Measurements from ENCODE around the gene SLC29A1. TPM values are rescaled to one million over a fixed set of nuclear protein-coding genes. Genes with fewer than 3 reads are reported as not detected.
A peak's percentile ranks its signal among the peaks of the same experiment; 100 is the strongest.

Gene SLC29A1
- total RNA-seq, 5 donors from 2014 or later (not counting 1 experiment from before 2014, with no cell fraction given), result 1.3 to 8.0 (median 3.4) TPM

DNA sequence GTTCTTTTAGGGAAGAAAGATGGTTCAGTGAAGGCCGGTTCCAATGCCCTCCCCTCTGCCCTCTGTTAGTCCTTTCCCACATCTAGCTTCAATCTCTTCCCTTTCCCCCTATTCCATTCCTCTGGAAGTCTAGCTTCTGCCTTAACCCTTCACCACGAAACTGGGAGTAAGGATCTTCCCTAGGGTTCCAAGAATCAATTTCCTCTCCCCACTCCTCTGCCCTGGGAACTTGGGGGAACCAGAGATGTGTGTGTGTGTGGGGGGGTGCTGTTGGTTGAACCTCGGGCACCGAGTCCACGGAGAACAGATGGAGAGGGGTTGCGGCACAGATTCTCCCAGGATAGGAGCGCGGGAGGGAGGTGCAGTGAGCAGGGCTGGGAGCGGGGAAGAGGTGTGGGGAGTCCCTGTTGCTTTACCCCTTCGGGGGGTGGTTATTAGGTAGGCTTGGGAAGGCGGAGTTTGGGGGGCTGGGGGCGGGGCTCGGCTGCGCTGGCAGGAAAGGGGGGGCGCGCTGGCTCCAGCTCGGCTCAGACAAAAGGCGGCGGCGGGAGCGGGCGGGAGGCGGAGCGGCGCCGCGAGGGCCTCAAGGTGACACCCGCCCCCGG, 46.6 kb downstream of the SLC29A1 start, which contains the start of gene TMEM151B:
TMEM151B (plus strand) TSS at position 530 of the 605 bp plus-strand sequence. CDS start 293 bp downstream, outside the sequence.
- CTCF ChIA-PET, result interaction anchor here (0.9 to 2.0 kb wide), 5 partner anchors 35 to 120 kb away, joined by 3 to 11 read pairs (median 4); no protein-coding TSS in a partner anchor
- peak within 1 kb of the TSS in 1 of 2 donors; percentile 57 for H3K27ac Mint-ChIP-seq
- peak within 1 kb of the TSS; percentile 60 to 74 (median 67) for H3K4me3 Mint-ChIP-seq
- WGBS (ENCODE audit: insufficient coverage), result 43% methylated on average over 9 of the region's 29 CpGs
- H3K4me1 ChIP-seq (ENCODE audit: control insufficient read depth in 1 of 2, extremely low read depth in 1 of 2, insufficient read depth in 2 of 2, low read length in 2 of 2), result peaks cover 0 to 16% of the 10 kb centered on the region in 2 experiments
- no peaks in the 10 kb centered on the region for H3K36me3 ChIP-seq (ENCODE audit: control insufficient read depth in 2 of 2, extremely low read depth in 1 of 2, insufficient read depth in 1 of 2, low read length in 1 of 2)
- DNase-seq (peak in 5 of 35 experiments; percentile 18 to 54 (median 28)), ATAC-seq (replicated peaks in 1 of 4) (no peak)
- H3K9me3 ChIP-seq, result no peaks in the 10 kb centered on the region
- POLR2A ChIA-PET, result no interaction called here
- peaks cover 39 to 57% of the 10 kb centered on the region in 2 donors for H3K27me3 Mint-ChIP-seq
- H3K27me3 ChIP-seq (replicated peaks in 1 of 2; ENCODE audit: control insufficient read depth in 2 of 2, extremely low read depth in 1 of 2, insufficient read depth in 2 of 2, low read length in 1 of 2), result peaks cover 7 to 63% of the 10 kb centered on the region in 2 experiments
- no peaks in the 10 kb centered on the region for H3K36me3 Mint-ChIP-seq
- H3K9me3 Mint-ChIP-seq, result no peaks in the 10 kb centered on the region
- peaks cover 8 to 35% (median 18%) of the 10 kb centered on the region in 3 donors for H3K4me1 Mint-ChIP-seq
- no peak within 1 kb of the TSS for H3K27ac ChIP-seq (ENCODE audit: low read length)
- H3K4me3 ChIP-seq (ENCODE audit: control insufficient read depth in 1 of 2, extremely low read depth in 1 of 2, low read length in 1 of 2), result peak within 1 kb of the TSS in 1 of 2 donors; percentile 45

- ATAC-seq (replicated peaks in 1 of 4) (peak in 3 of 4 experiments; percentile 15 to 48 (median 35)), DNase-seq (peak in 1 of 35 experiments; percentile 16)
- peaks cover 0 to 18% of the 10 kb centered on the region in 2 experiments for H3K4me1 ChIP-seq (ENCODE audit: control insufficient read depth in 1 of 2, extremely low read depth in 1 of 2, insufficient read depth in 2 of 2, low read length in 2 of 2)
- H3K27ac Mint-ChIP-seq, result no peak overlapping the region
- no peaks in the 10 kb centered on the region for H3K9me3 ChIP-seq
- H3K36me3 ChIP-seq (ENCODE audit: control insufficient read depth in 2 of 2, extremely low read depth in 1 of 2, insufficient read depth in 1 of 2, low read length in 1 of 2), result no peaks in the 10 kb centered on the region
- peak overlapping the region; percentile 60 to 74 (median 67) for H3K4me3 Mint-ChIP-seq
- peaks cover 7 to 70% of the 10 kb centered on the region in 2 experiments for H3K27me3 ChIP-seq (replicated peaks in 1 of 2; ENCODE audit: control insufficient read depth in 2 of 2, extremely low read depth in 1 of 2, insufficient read depth in 2 of 2, low read length in 1 of 2)
- H3K4me3 ChIP-seq (ENCODE audit: control insufficient read depth in 1 of 2, extremely low read depth in 1 of 2, low read length in 1 of 2), result peak overlapping the region in 1 of 2 donors; percentile 45
- WGBS (ENCODE audit: insufficient coverage), result 1% methylated on average over 68 of the region's 90 CpGs
- H3K27me3 Mint-ChIP-seq, result peaks cover 39 to 57% of the 10 kb centered on the region in 2 donors
- H3K36me3 Mint-ChIP-seq, result no peaks in the 10 kb centered on the region
- peaks cover 8 to 33% (median 18%) of the 10 kb centered on the region in 3 donors for H3K4me1 Mint-ChIP-seq
- H3K27ac ChIP-seq (ENCODE audit: low read length), result no peak overlapping the region
- no peaks in the 10 kb centered on the region for H3K9me3 Mint-ChIP-seq
- ChIA-PET CTCF (interaction anchor here (0.6 to 1.6 kb wide), 7 partner anchors 12 to 137 kb away, joined by 3 to 11 read pairs (median 4); partner anchors contain the start of gene AARS2 (in 1 of the 2)), POLR2A (no interaction called here)
Measured at GRCh38 chr6:44270526-44271405, 47.4 kb downstream of the SLC29A1 start.

DNA sequence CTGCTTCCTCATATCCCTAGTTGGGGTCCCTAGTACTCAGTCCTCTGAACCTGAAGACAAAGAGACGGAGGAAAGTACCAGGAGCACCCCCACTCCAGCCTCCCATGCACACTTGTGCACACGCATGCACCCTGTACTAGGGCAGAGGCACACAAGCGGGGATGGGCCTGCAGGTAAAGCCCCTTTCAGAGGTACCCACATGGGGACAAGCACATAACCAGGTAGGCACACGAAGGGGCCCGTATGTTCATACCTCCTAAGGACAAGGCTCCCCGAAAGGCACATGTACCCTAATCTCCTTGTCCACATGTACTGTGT, 48.0 kb downstream of the SLC29A1 start:
- peak overlapping the region in 1 of 2 donors; percentile 45 for H3K4me3 ChIP-seq (ENCODE audit: control insufficient read depth in 1 of 2, extremely low read depth in 1 of 2, low read length in 1 of 2)
- ATAC-seq (replicated peaks in 1 of 4) (no peak), DNase-seq (no peak)
- 90% methylated on average over 3 of the region's 6 CpGs for WGBS (ENCODE audit: insufficient coverage)
- peak overlapping the region; percentile 60 to 68 (median 67) for H3K4me3 Mint-ChIP-seq
- peaks cover 0 to 19% of the 10 kb centered on the region in 2 experiments for H3K4me1 ChIP-seq (ENCODE audit: control insufficient read depth in 1 of 2, extremely low read depth in 1 of 2, insufficient read depth in 2 of 2, low read length in 2 of 2)
- peaks cover 39 to 57% of the 10 kb centered on the region in 2 donors for H3K27me3 Mint-ChIP-seq
- H3K9me3 Mint-ChIP-seq, result no peaks in the 10 kb centered on the region
- H3K36me3 Mint-ChIP-seq, result no peaks in the 10 kb centered on the region
- H3K4me1 Mint-ChIP-seq, result peaks cover 4 to 29% (median 14%) of the 10 kb centered on the region in 3 donors
- peaks cover 7 to 73% of the 10 kb centered on the region in 2 experiments for H3K27me3 ChIP-seq (replicated peaks in 1 of 2; ENCODE audit: control insufficient read depth in 2 of 2, extremely low read depth in 1 of 2, insufficient read depth in 2 of 2, low read length in 1 of 2)
- H3K27ac Mint-ChIP-seq, result no peak overlapping the region
- POLR2A ChIA-PET, result no interaction called here
- no peaks in the 10 kb centered on the region for H3K9me3 ChIP-seq
- no peaks in the 10 kb centered on the region for H3K36me3 ChIP-seq (ENCODE audit: control insufficient read depth in 2 of 2, extremely low read depth in 1 of 2, insufficient read depth in 1 of 2, low read length in 1 of 2)
- CTCF ChIA-PET, result interaction anchor here (1.2 to 1.4 kb wide), 2 partner anchors 9 to 29 kb away, joined by 3 to 5 read pairs; no protein-coding TSS in a partner anchor
- no peak overlapping the region for H3K27ac ChIP-seq (ENCODE audit: low read length)

DNA sequence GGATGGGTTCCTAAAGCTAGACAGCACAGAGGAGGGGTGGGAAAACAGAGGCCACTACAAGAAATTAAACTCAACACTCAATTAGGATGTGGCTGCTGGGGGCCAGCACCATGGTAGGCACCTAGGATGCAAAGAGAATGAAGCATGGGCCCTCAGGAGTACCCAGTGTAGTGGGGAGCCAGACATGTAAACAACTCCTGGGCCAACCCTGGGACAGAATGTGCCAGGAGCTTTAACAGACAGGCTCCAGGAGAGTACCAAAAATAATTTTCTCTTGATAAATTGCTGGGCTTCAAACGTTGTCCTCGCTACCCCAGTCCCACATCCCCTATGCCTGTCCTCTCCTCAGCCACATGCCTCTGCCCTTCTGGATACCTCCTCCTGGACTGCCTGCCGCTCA, 48.5 kb downstream of the SLC29A1 start:
- no peaks in the 10 kb centered on the region for H3K36me3 Mint-ChIP-seq
- POLR2A ChIA-PET, result no interaction called here
- WGBS (ENCODE audit: insufficient coverage), result no CpG with 5 or more reads among the region's 3 CpGs

DNA sequence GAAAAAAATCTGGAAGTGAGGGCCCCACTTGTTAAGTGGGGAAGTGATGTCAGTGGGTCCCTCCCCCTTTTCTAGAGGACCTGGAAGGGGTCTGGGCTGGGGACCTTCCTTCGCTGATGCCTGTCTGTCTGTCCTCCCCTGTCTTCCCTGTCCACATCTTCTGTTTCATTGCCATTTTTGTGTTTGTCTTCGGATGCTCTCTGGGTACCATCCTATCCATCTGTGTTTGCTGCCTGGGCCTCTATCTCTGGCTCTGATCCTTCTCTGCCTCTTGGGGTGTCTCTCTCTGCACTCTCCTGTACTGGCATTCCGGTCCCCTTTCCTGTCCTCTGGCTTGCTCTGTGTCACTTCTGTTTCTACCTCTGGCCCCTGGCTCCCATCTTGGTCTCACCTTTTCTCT, 49.1 kb downstream of the SLC29A1 start:
- DNase-seq, result no peak
- Mint-ChIP-seq H3K27me3 (peaks cover 45 to 67% of the 10 kb centered on the region in 2 donors), H3K4me3 (peak overlapping the region in 1 of 3 donors; percentile 1), H3K27ac (no peak overlapping the region), H3K4me1 (peaks cover 4 to 27% (median 8%) of the 10 kb centered on the region in 3 donors), H3K36me3 (no peaks in the 10 kb centered on the region), H3K9me3 (no peaks in the 10 kb centered on the region)
- 70% methylated on average over 3 of the region's 3 CpGs for WGBS (ENCODE audit: insufficient coverage)
- no peak for ATAC-seq (replicated peaks in 1 of 4)
- no peak overlapping the region for H3K27ac ChIP-seq (ENCODE audit: low read length)
- no peak overlapping the region for H3K4me3 ChIP-seq (ENCODE audit: control insufficient read depth in 1 of 2, extremely low read depth in 1 of 2, low read length in 1 of 2)
- H3K27me3 ChIP-seq (replicated peaks in 1 of 2; ENCODE audit: control insufficient read depth in 2 of 2, extremely low read depth in 1 of 2, insufficient read depth in 2 of 2, low read length in 1 of 2), result peaks cover 9 to 85% of the 10 kb centered on the region in 2 experiments
- peaks cover 0 to 22% of the 10 kb centered on the region in 2 experiments for H3K4me1 ChIP-seq (ENCODE audit: control insufficient read depth in 1 of 2, extremely low read depth in 1 of 2, insufficient read depth in 2 of 2, low read length in 2 of 2)
- no peaks in the 10 kb centered on the region for H3K36me3 ChIP-seq (ENCODE audit: control insufficient read depth in 2 of 2, extremely low read depth in 1 of 2, insufficient read depth in 1 of 2, low read length in 1 of 2)
- H3K9me3 ChIP-seq, result no peaks in the 10 kb centered on the region
- ChIA-PET CTCF (interaction anchor here in 1 of 2 donors (1.4 kb wide), 1 partner anchor 8 kb away, joined by 3 read pairs; no protein-coding TSS in a partner anchor), POLR2A (no interaction called here)

More for the DNA sequence above, 48.5 kb downstream of the SLC29A1 start:
- Histone ChIP-seq H3K27me3 (replicated peaks in 1 of 2; ENCODE audit: control insufficient read depth in 2 of 2, extremely low read depth in 1 of 2, insufficient read depth in 2 of 2, low read length in 1 of 2) (peaks cover 7 to 79% of the 10 kb centered on the region in 2 experiments), H3K4me1 (ENCODE audit: control insufficient read depth in 1 of 2, extremely low read depth in 1 of 2, insufficient read depth in 2 of 2, low read length in 2 of 2) (peaks cover 0 to 22% of the 10 kb centered on the region in 2 experiments), H3K9me3 (no peaks in the 10 kb centered on the region), H3K4me3 (ENCODE audit: control insufficient read depth in 1 of 2, extremely low read depth in 1 of 2, low read length in 1 of 2) (no peak overlapping the region), H3K27ac (ENCODE audit: low read length) (no peak overlapping the region), H3K36me3 (ENCODE audit: control insufficient read depth in 2 of 2, extremely low read depth in 1 of 2, insufficient read depth in 1 of 2, low read length in 1 of 2) (no peaks in the 10 kb centered on the region)
- Mint-ChIP-seq H3K4me3 (peak overlapping the region in 1 of 3 donors; percentile 68), H3K27me3 (peaks cover 42 to 61% of the 10 kb centered on the region in 2 donors), H3K4me1 (peaks cover 4 to 27% (median 8%) of the 10 kb centered on the region in 3 donors), H3K27ac (no peak overlapping the region), H3K9me3 (no peaks in the 10 kb centered on the region)
- DNase-seq, result no peak
- no peak for ATAC-seq (replicated peaks in 1 of 4)
- CTCF ChIA-PET, result interaction anchor here in 1 of 2 donors (1.4 kb wide), 1 partner anchor 9 kb away, joined by 3 read pairs; no protein-coding TSS in a partner anchor
